ENCODE results near the gene GRM4. TPM values are rescaled to one million over a fixed set of nuclear protein-coding genes. Genes with fewer than 3 reads are reported as not detected.

GRM4 gene
- polyA plus RNA-seq, 1 of the 3 experiments (the other 2 are of a cell fraction), result not detected

DNA sequence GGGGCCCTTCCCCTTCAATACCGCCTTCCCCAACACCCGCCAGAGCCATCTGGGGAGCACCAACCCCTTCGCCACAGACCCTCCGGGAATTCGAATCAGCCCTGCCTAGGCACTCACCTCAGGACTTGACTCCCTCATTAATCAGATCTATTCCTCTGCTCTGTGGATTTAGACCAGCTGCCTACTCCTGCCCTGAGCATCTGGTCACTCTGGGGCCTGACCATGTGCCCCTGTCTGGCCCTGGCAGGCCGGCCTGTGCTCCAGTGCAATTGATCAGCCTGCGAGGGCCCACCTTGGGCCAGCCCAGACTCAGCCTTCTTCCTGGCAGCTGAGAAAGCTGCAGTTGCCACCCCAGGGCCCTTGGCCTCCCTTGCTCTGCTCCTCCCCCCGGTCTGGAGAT is 46.0 kb downstream of the GRM4 start:
- Histone ChIP-seq H3F3A (replicated peaks; ENCODE audit: insufficient read depth) (no peaks in the 10 kb centered on the region), H4K20me1 (ENCODE audit: insufficient read depth) (no peaks in the 10 kb centered on the region), H3K27me3 (ENCODE audit: insufficient read depth) (peaks cover 14% of the 10 kb centered on the region), H3K4me1 (ENCODE audit: control insufficient read depth in 1 of 2, insufficient read depth in 2 of 2, low read depth in 1 of 2, low read length in 1 of 2) (peaks cover 0 to 4% of the 10 kb centered on the region in 2 experiments; a peak in 1 of 4 replicates), H3K9me3 (no peaks in the 10 kb centered on the region), H3K4me2 (no peak overlapping the region), H3K9me2 (no peaks in the 10 kb centered on the region), H3K79me2 (ENCODE audit: insufficient read depth) (no peaks in the 10 kb centered on the region), H3K9ac (no peak overlapping the region), H3K36me3 (replicated peaks in 1 of 2; ENCODE audit: control insufficient read depth in 1 of 2, insufficient read depth in 2 of 2, low read length in 1 of 2) (no peaks in the 10 kb centered on the region), H2AFZ (ENCODE audit: low read depth) (no peak overlapping the region), H3K27ac (ENCODE audit: low read depth in 2 of 2, low read length in 1 of 2) (no peak overlapping the region), H3K4me3 (ENCODE audit: low read depth in 2 of 2, low read length in 1 of 2) (no peak overlapping the region)
- ChIA-PET POLR2A (no interaction called here), CTCF (interaction anchor here (0.9 to 3.3 kb wide), 4 partner anchors 45 to 64 kb away, joined by 3 to 12 read pairs (median 3); no protein-coding TSS in a partner anchor)
- WGBS (ENCODE audit: low lambda C conversion rate), result 58% methylated on average over 3 of the region's 8 CpGs
- TF ChIP-seq, protein P1, sequence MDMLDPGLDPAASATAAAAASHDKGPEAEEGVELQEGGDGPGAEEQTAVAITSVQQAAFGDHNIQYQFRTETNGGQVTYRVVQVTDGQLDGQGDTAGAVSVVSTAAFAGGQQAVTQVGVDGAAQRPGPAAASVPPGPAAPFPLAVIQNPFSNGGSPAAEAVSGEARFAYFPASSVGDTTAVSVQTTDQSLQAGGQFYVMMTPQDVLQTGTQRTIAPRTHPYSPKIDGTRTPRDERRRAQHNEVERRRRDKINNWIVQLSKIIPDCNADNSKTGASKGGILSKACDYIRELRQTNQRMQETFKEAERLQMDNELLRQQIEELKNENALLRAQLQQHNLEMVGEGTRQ (IDR thresholded peaks at IDR 0.05; ENCODE audit: borderline replicate concordance, low read depth, low read length), result no peak
- TF ChIP-seq FOXJ3 (CRISPR knock-in tag; IDR thresholded peaks at IDR 0.05), result no peak
- peak; percentile 58 for DNase-seq

DNA sequence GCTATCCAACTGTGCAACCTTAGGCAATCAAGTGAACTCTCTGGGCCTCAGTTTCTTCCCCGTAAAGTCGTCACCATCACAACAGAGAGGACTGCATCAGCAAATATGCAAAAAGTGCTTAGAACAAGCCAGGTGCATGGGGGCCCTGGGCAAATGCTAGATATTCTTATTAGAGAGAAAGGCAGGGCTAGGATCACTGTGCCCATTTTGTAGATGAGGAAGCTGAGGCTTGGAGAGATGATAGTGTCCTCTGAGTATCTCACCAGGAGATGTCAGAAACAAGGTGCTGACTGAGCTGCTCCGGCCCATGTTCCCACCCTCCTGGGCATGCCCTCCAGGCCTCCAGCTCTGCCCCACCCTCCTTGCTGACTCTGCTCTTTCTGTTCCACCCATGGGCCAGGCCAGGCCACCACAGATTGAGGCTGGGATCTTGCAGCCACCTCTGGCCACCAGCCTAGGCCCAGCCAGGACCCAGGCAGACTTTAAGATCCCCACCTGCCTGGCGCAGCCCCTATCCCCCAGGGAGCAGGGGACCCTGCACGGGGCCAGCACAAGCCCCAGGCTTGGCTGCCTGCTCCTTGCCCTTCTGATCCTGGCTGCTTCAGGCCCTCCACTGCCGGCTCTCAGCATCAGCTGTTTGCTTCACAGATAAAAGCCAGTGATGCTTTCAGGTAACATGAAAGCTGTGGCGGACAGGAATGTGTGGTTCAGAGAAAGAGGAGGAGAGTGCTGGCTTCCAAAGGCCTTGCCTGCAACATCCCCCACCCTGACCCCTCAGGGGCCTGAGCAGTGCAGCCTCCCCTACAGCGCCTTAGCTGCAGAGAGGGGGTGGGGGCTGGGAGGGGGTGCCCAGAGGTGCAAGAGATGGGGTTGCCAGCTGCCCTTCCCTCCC is 47.6 kb downstream of the GRM4 start:
- no peak overlapping the region for H3K4me3 ChIP-seq (ENCODE audit: low read depth in 2 of 2, low read length in 1 of 2)
- H3K79me2 ChIP-seq (ENCODE audit: insufficient read depth), result no peaks in the 10 kb centered on the region
- 57% methylated on average over 7 of the region's 8 CpGs for WGBS (ENCODE audit: low lambda C conversion rate)
- no peaks in the 10 kb centered on the region for H4K20me1 ChIP-seq (ENCODE audit: insufficient read depth)
- DNase-seq, result no peak
- H3F3A ChIP-seq (replicated peaks; ENCODE audit: insufficient read depth), result no peaks in the 10 kb centered on the region
- H3K36me3 ChIP-seq (replicated peaks in 1 of 2; ENCODE audit: control insufficient read depth in 1 of 2, insufficient read depth in 2 of 2, low read length in 1 of 2), result no peaks in the 10 kb centered on the region
- no peak overlapping the region for H3K9ac ChIP-seq
- peaks cover 23% of the 10 kb centered on the region for H3K27me3 ChIP-seq (ENCODE audit: insufficient read depth)
- no peak overlapping the region for H2AFZ ChIP-seq (ENCODE audit: low read depth)
- no peaks in the 10 kb centered on the region for H3K9me2 ChIP-seq
- H3K9me3 ChIP-seq, result no peaks in the 10 kb centered on the region
- H3K4me2 ChIP-seq, result no peak overlapping the region
- ChIA-PET CTCF (interaction anchor here (0.9 to 1.2 kb wide), 2 partner anchors 56 to 57 kb away, joined by 3 read pairs; no protein-coding TSS in a partner anchor), POLR2A (no interaction called here)
- H3K4me1 ChIP-seq (ENCODE audit: control insufficient read depth in 1 of 2, insufficient read depth in 2 of 2, low read depth in 1 of 2, low read length in 1 of 2), result peaks cover 0 to 4% of the 10 kb centered on the region in 2 experiments; a peak in 1 of 4 replicates
- no peak overlapping the region for H3K27ac ChIP-seq (ENCODE audit: low read depth in 2 of 2, low read length in 1 of 2)
- TF ChIP-seq, protein P2, sequence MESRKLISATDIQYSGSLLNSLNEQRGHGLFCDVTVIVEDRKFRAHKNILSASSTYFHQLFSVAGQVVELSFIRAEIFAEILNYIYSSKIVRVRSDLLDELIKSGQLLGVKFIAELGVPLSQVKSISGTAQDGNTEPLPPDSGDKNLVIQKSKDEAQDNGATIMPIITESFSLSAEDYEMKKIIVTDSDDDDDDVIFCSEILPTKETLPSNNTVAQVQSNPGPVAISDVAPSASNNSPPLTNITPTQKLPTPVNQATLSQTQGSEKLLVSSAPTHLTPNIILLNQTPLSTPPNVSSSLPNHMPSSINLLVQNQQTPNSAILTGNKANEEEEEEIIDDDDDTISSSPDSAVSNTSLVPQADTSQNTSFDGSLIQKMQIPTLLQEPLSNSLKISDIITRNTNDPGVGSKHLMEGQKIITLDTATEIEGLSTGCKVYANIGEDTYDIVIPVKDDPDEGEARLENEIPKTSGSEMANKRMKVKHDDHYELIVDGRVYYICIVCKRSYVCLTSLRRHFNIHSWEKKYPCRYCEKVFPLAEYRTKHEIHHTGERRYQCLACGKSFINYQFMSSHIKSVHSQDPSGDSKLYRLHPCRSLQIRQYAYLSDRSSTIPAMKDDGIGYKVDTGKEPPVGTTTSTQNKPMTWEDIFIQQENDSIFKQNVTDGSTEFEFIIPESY (IDR thresholded peaks at IDR 0.05; ENCODE audit: borderline replicate concordance, low read depth), result no peak
- TF ChIP-seq, protein P3, sequence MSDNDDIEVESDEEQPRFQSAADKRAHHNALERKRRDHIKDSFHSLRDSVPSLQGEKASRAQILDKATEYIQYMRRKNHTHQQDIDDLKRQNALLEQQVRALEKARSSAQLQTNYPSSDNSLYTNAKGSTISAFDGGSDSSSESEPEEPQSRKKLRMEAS (IDR thresholded peaks at IDR 0.05; ENCODE audit: low read depth), result no peak
- TF ChIP-seq ELF1 (IDR thresholded peaks at IDR 0.05) (no peak), TEAD4 (IDR thresholded peaks at IDR 0.05; ENCODE audit: borderline replicate concordance, insufficient read depth) (no peak), MXI1 (IDR thresholded peaks at IDR 0.05; ENCODE audit: low read depth, low read length) (no peak), FOXJ3 (CRISPR knock-in tag; IDR thresholded peaks at IDR 0.05) (no peak), POLR2AphosphoS5 (IDR thresholded peaks at IDR 0.05; ENCODE audit: low read depth, low read length) (no peak), MEF2A (IDR thresholded peaks at IDR 0.05; ENCODE audit: borderline replicate concordance, low read depth) (no peak), GATA2 (CRISPR knock-in tag; IDR thresholded peaks at IDR 0.05) (no peak), JUND (IDR thresholded peaks at IDR 0.05) (no peak), NRF1 (IDR thresholded peaks at IDR 0.05; ENCODE audit: low read depth, low read length) (no peak), CHD2 (IDR thresholded peaks at IDR 0.05; ENCODE audit: low read length, partially characterized antibody) (no peak), TAF1 (IDR thresholded peaks at IDR 0.05; ENCODE audit: borderline replicate concordance, low read depth, low read length) (no peak)
- TF ChIP-seq, protein P1 (IDR thresholded peaks at IDR 0.05; ENCODE audit: borderline replicate concordance, low read depth, low read length), result no peak
- TF ChIP-seq, protein P4, sequence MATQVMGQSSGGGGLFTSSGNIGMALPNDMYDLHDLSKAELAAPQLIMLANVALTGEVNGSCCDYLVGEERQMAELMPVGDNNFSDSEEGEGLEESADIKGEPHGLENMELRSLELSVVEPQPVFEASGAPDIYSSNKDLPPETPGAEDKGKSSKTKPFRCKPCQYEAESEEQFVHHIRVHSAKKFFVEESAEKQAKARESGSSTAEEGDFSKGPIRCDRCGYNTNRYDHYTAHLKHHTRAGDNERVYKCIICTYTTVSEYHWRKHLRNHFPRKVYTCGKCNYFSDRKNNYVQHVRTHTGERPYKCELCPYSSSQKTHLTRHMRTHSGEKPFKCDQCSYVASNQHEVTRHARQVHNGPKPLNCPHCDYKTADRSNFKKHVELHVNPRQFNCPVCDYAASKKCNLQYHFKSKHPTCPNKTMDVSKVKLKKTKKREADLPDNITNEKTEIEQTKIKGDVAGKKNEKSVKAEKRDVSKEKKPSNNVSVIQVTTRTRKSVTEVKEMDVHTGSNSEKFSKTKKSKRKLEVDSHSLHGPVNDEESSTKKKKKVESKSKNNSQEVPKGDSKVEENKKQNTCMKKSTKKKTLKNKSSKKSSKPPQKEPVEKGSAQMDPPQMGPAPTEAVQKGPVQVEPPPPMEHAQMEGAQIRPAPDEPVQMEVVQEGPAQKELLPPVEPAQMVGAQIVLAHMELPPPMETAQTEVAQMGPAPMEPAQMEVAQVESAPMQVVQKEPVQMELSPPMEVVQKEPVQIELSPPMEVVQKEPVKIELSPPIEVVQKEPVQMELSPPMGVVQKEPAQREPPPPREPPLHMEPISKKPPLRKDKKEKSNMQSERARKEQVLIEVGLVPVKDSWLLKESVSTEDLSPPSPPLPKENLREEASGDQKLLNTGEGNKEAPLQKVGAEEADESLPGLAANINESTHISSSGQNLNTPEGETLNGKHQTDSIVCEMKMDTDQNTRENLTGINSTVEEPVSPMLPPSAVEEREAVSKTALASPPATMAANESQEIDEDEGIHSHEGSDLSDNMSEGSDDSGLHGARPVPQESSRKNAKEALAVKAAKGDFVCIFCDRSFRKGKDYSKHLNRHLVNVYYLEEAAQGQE (IDR thresholded peaks at IDR 0.05; ENCODE audit: low read depth, low read length), result no peak
- TF ChIP-seq, protein P5, sequence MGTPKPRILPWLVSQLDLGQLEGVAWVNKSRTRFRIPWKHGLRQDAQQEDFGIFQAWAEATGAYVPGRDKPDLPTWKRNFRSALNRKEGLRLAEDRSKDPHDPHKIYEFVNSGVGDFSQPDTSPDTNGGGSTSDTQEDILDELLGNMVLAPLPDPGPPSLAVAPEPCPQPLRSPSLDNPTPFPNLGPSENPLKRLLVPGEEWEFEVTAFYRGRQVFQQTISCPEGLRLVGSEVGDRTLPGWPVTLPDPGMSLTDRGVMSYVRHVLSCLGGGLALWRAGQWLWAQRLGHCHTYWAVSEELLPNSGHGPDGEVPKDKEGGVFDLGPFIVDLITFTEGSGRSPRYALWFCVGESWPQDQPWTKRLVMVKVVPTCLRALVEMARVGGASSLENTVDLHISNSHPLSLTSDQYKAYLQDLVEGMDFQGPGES (IDR thresholded peaks at IDR 0.05; ENCODE audit: low read depth, low read length), result no peak

Data from SK-N-SH (cell line).